Suprapubic skin (tissue), 4 donors: ENCODE data around the gene CAMK1D.

Source experiments
- CTCF ChIP-seq, 2 donors: fragments of 200-600 bp in 1 of 2; fragments of 450-650 bp in 1 of 2; sonication (generic) in 1 of 2; IDR thresholded peaks; one replicate each; pipeline ENCODE4 v1.5.1; 2016 to 2019; ENCODE audit warnings: antibody characterized with exemption in 2 of 2, mild to moderate bottlenecking in 1 of 2, moderate library complexity in 1 of 2
- POLR2A ChIP-seq, 2 donors: fragments of 450-650 bp; IDR thresholded peaks; one replicate each; pipeline ENCODE4 v1.6.1; 2017; ENCODE audit warnings: antibody characterized with exemption in 2 of 2, mild to moderate bottlenecking in 2 of 2, moderate library complexity in 2 of 2
- POLR2AphosphoS5 ChIP-seq, 3 donors: sonication (generic); formaldehyde crosslinking; IDR thresholded peaks; one replicate each; pipeline ENCODE4 v1.6.1; 2017; ENCODE audit warnings: antibody characterized with exemption in 3 of 3

- TF ChIP-seq POLR2A (IDR thresholded peaks at IDR 0.05) (no peak), CTCF (IDR thresholded peaks at IDR 0.05) (no peak), POLR2AphosphoS5 (IDR thresholded peaks at IDR 0.05) (no peak)
These were observed 282.6 kb downstream of the CAMK1D start for GRCh38 chr10:12631787-12632562.
